SU-DHL-6 (cell line): ENCODE results near the gene MICALL1.

Experiments used
- H2AFZ ChIP-seq: fragments of 200-600 bp; sonication (generic); 2 replicates; pipeline ENCODE4 v1.6.1; 2014; ENCODE audit warnings: low read depth, mild to moderate bottlenecking, moderate library complexity, mixed read lengths, antibody characterized with exemption, low read length; ENCODE audit not compliant: severe bottlenecking
- H3F3A ChIP-seq: fragments of 200-600 bp; shearing (Covaris generic); 2 replicates; pipeline ENCODE4 v1.6.0; 2016; ENCODE audit warnings: antibody characterized with exemption, mild to moderate bottlenecking; ENCODE audit not compliant: insufficient read depth
- H3K27ac ChIP-seq: fragments of 200-600 bp; sonication (generic); 2 replicates; pipeline ENCODE4 v1.5.1; 2016; ENCODE audit warnings: low read depth, mild to moderate bottlenecking, low read length, moderate library complexity, mixed read lengths
- H3K27me3 ChIP-seq: fragments of 200-600 bp; sonication (generic), shearing (Covaris generic); 2 replicates; pipeline ENCODE4 v1.6.0; 2014; ENCODE audit warnings: mild to moderate bottlenecking, low read length
- H3K36me3 ChIP-seq: fragments of 200-600 bp; sonication (generic); 2 replicates; pipeline ENCODE4 v1.6.1; 2014; ENCODE audit warnings: mild to moderate bottlenecking, low read length, mixed read lengths
- H3K4me2 ChIP-seq: fragments of 300-600, 200-600 bp; shearing (Covaris generic), sonication (generic); 2 replicates; pipeline ENCODE4 v1.6.0; 2014; ENCODE audit warnings: low read length, low read depth, mild to moderate bottlenecking; ENCODE audit not compliant: poor library complexity, severe bottlenecking
- H3K4me3 ChIP-seq: fragments of 200-600 bp; sonication (generic); 2 replicates; pipeline ENCODE4 v1.5.1; 2014; ENCODE audit warnings: antibody characterized with exemption, low read length, mild to moderate bottlenecking, mixed read lengths; ENCODE audit not compliant: insufficient read depth, poor library complexity, severe bottlenecking
- H3K79me2 ChIP-seq: fragments of 200-600 bp; sonication (generic); 2 replicates; pipeline ENCODE4 v1.6.1; 2014; ENCODE audit warnings: mild to moderate bottlenecking, low read length, moderate library complexity; ENCODE audit not compliant: insufficient read depth
- H3K9ac ChIP-seq: fragments of 200-600 bp; sonication (generic); 2 replicates; pipeline ENCODE4 v1.7.0; 2014; ENCODE audit warnings: mild to moderate bottlenecking, low read length
- H3K9me2 ChIP-seq: fragments of 200-600 bp; sonication (generic); replicated peaks from 2 replicates; pipeline ENCODE4 v1.6.1; 2014; ENCODE audit warnings: low read length; ENCODE audit not compliant: insufficient read depth
- H3K9me3 ChIP-seq: fragments of 200-600 bp; sonication (generic); 2 replicates; pipeline ENCODE4 v1.6.1; 2014; ENCODE audit warnings: low read length, mixed read lengths; ENCODE audit not compliant: insufficient read depth
- H4K20me1 ChIP-seq: fragments of 200-600 bp; sonication (generic); 2 replicates; pipeline ENCODE4 v1.6.1; 2014; ENCODE audit warnings: low read depth, mild to moderate bottlenecking, antibody characterized with exemption, low read length, moderate library complexity, mixed read lengths
- EZH2phosphoT487 ChIP-seq: fragments of 200-600 bp; sonication (generic), shearing (Covaris generic); conservative IDR thresholded peaks from 2 replicates; pipeline ENCODE4 v1.6.1; 2018; ENCODE audit warnings: mild to moderate bottlenecking, antibody characterized with exemption, low read length, moderate library complexity, mixed read lengths
- TF ChIP-seq, protein P1 (sequence below): fragments of 200-600 bp; sonication (generic); IDR thresholded peaks from one replicate; pipeline ENCODE4 v1.5.1; 2017; ENCODE audit warnings: antibody characterized with exemption, mild to moderate bottlenecking, low read length, moderate library complexity; ENCODE audit not compliant: insufficient read depth, poor library complexity, severe bottlenecking

MICALL1 gene

DNA sequence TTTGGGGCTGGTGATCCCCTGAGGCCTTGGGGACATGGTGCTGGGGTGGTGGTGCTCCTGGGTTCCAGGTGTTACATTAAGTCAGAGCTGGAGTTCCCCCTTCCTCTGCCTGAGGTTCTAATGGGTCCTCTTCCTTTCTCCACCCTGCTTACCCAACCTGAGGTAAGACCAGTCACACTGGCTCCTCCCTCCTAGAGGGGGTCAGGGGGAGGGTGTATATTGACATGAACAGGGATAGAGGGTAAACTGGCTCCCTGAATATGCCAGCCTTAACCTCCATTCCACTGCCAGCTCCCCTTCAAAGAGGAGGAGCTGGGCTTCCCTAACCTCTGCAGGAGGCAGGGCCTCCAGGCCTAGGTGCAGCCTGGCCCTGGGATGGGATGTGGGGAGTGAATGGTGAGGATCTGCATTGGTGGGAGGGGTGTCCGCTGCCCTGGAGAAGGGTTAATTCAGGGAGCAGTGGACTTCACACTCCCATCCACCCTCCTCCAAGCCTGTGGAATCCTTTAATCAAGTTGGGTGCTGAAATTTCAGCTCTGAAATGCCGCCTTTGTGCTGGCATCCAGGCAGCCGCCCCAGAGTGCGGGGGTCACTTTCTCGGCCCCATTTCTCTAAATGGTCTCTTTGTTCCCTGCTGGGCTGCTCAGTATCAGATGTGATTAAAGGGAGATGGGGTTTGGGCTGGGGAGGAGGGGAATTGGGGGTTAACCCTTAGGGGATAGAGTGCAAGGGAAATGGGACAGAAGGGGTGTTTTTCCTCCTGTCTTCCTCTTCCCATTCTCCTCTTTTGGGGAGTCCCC lies 62.6 kb downstream of the MICALL1 start:
- TF ChIP-seq, protein P1, sequence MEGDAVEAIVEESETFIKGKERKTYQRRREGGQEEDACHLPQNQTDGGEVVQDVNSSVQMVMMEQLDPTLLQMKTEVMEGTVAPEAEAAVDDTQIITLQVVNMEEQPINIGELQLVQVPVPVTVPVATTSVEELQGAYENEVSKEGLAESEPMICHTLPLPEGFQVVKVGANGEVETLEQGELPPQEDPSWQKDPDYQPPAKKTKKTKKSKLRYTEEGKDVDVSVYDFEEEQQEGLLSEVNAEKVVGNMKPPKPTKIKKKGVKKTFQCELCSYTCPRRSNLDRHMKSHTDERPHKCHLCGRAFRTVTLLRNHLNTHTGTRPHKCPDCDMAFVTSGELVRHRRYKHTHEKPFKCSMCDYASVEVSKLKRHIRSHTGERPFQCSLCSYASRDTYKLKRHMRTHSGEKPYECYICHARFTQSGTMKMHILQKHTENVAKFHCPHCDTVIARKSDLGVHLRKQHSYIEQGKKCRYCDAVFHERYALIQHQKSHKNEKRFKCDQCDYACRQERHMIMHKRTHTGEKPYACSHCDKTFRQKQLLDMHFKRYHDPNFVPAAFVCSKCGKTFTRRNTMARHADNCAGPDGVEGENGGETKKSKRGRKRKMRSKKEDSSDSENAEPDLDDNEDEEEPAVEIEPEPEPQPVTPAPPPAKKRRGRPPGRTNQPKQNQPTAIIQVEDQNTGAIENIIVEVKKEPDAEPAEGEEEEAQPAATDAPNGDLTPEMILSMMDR, result no peak
- TF ChIP-seq EZH2phosphoT487, result no peak
- 0 out of 2 replicates have a peak, but pooled peaks cover 3% of the 10 kb centered on the region for H3F3A ChIP-seq
- H3K9ac ChIP-seq, result no peak overlapping the region
- H3K4me2 ChIP-seq, result no peak overlapping the region
- 0 out of 2 replicates have a peak, but pooled peaks cover 4% of the 10 kb centered on the region for H3K36me3 ChIP-seq
- no peaks in the 10 kb centered on the region; the same call in 1 of the 2 replicates for H4K20me1 ChIP-seq
- no peaks in the 10 kb centered on the region for H3K9me2 ChIP-seq
- no peaks in the 10 kb centered on the region for H3K9me3 ChIP-seq
- H3K79me2 ChIP-seq, result peaks cover 9% of the 10 kb centered on the region
- no peak overlapping the region for H3K4me3 ChIP-seq
- no peak overlapping the region for H3K27ac ChIP-seq
- H2AFZ ChIP-seq, result no peak overlapping the region
- H3K27me3 ChIP-seq, result no peaks in the 10 kb centered on the region

DNA sequence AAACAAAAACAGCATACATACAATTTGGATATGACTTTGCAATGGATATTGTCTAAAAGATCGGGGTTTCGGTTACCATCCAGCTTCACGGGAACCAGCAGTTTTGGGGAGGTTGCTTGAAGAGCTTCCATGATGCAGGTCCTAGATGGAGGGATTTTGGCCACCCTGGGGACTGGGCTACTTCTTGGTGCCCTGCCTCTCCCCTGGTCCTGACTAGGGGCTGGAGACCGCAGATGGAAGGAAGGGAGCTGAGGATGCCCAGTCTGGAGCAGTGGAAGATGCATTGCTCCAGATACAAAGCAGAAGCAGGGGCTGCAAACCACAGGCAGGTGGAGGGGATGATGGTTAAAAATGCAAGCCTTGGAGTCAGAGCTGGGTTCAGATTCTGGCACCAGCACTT lies 64.8 kb downstream of the MICALL1 start:
- TF ChIP-seq, protein P1, result no peak
- no peak for TF ChIP-seq EZH2phosphoT487
- H2AFZ ChIP-seq, result no peak overlapping the region
- H3K4me3 ChIP-seq, result no peak overlapping the region
- H3F3A ChIP-seq, result no peaks in the 10 kb centered on the region
- no peaks in the 10 kb centered on the region; the same call in 1 of the 2 replicates for H4K20me1 ChIP-seq
- H3K9ac ChIP-seq, result no peak overlapping the region
- 0 out of 2 replicates have a peak, but pooled peaks cover 4% of the 10 kb centered on the region for H3K36me3 ChIP-seq
- H3K9me3 ChIP-seq, result no peaks in the 10 kb centered on the region
- no peaks in the 10 kb centered on the region for H3K9me2 ChIP-seq
- H3K4me2 ChIP-seq, result no peak overlapping the region
- H3K27ac ChIP-seq, result no peak overlapping the region
- no peaks in the 10 kb centered on the region for H3K27me3 ChIP-seq
- H3K79me2 ChIP-seq, result peaks cover 3% of the 10 kb centered on the region

GRCh38 chr22:37971475-37972434 lies 65.7 kb downstream of the MICALL1 start:
- Histone ChIP-seq H3K9me2 (no peaks in the 10 kb centered on the region), H3F3A (no peaks in the 10 kb centered on the region), H3K27me3 (no peaks in the 10 kb centered on the region), H3K36me3 (0 out of 2 replicates have a peak, but pooled peaks cover 4% of the 10 kb centered on the region), H3K4me3 (no peak overlapping the region), H3K9ac (no peak overlapping the region), H3K9me3 (no peaks in the 10 kb centered on the region), H4K20me1 (no peaks in the 10 kb centered on the region), H3K4me2 (no peak overlapping the region), H2AFZ (no peak overlapping the region), H3K27ac (no peak overlapping the region), H3K79me2 (no peaks in the 10 kb centered on the region)
- TF ChIP-seq, protein P1, result no peak
- no peak for TF ChIP-seq EZH2phosphoT487
